Testis (tissue), 2 donors: ENCODE measurements around the gene ZNF616.

Experiments used
- POLR2A ChIP-seq: fragments of 450-650 bp; IDR thresholded peaks from one replicate; pipeline ENCODE4 v1.6.1; 2017; ENCODE audit warnings: antibody characterized with exemption, mild to moderate bottlenecking, moderate library complexity
- TF ChIP-seq, protein P1 (sequence below), 3 experiments: fragments of 450-650 bp in 2 of 3; fragments of 200-600 bp in 1 of 3; sonication (generic) in 1 of 3; IDR thresholded peaks; one replicate each; pipeline ENCODE4 v1.5.1; 2016 to 2019; ENCODE audit warnings: antibody characterized with exemption in 3 of 3, mild to moderate bottlenecking in 2 of 3, moderate library complexity in 1 of 3

GRCh38 chr19:52170304-52170703 is 30.6 kb upstream of the ZNF616 start:
- no peak for TF ChIP-seq POLR2A
- TF ChIP-seq, protein P1, sequence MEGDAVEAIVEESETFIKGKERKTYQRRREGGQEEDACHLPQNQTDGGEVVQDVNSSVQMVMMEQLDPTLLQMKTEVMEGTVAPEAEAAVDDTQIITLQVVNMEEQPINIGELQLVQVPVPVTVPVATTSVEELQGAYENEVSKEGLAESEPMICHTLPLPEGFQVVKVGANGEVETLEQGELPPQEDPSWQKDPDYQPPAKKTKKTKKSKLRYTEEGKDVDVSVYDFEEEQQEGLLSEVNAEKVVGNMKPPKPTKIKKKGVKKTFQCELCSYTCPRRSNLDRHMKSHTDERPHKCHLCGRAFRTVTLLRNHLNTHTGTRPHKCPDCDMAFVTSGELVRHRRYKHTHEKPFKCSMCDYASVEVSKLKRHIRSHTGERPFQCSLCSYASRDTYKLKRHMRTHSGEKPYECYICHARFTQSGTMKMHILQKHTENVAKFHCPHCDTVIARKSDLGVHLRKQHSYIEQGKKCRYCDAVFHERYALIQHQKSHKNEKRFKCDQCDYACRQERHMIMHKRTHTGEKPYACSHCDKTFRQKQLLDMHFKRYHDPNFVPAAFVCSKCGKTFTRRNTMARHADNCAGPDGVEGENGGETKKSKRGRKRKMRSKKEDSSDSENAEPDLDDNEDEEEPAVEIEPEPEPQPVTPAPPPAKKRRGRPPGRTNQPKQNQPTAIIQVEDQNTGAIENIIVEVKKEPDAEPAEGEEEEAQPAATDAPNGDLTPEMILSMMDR (IDR thresholded peaks at IDR 0.05): no peak
